Loucy (cell line): ENCODE measurements around the gene SLX4.

ENCODE experiments used
- H2AFZ ChIP-seq: fragments of 200-600 bp; sonication (generic); 2 replicates; pipeline ENCODE4 v1.6.0; 2016; ENCODE audit warnings: antibody characterized with exemption, mild to moderate bottlenecking, low read length, moderate library complexity
- H3F3A ChIP-seq: fragments of 200-600 bp; 2 replicates; pipeline ENCODE4 v1.6.0; 2016; ENCODE audit warnings: antibody characterized with exemption, low read depth, mild to moderate bottlenecking
- H3K27me3 ChIP-seq: fragments of 200-600 bp; sonication (generic); 2 replicates; pipeline ENCODE4 v1.6.1; 2014; ENCODE audit warnings: low read length, mild to moderate bottlenecking; ENCODE audit not compliant: insufficient read depth, poor library complexity, severe bottlenecking
- H3K36me3 ChIP-seq: fragments of 200-600 bp; sonication (generic); 2 replicates; pipeline ENCODE4 v1.6.1; 2016; ENCODE audit warnings: low read length; ENCODE audit not compliant: insufficient read depth
- H3K4me1 ChIP-seq: fragments of 200-600 bp; sonication (generic); 2 replicates; pipeline ENCODE4 v1.5.1; 2014; ENCODE audit warnings: low read length, mild to moderate bottlenecking; ENCODE audit not compliant: insufficient read depth, poor library complexity, severe bottlenecking
- H3K4me2 ChIP-seq: fragments of 200-600 bp; sonication (generic); 2 replicates; pipeline ENCODE4 v1.6.0; 2014; ENCODE audit warnings: antibody characterized with exemption, low read length, low read depth, mild to moderate bottlenecking; ENCODE audit not compliant: poor library complexity, severe bottlenecking
- H3K4me3 ChIP-seq: fragments of 200-600 bp; sonication (generic); 2 replicates; pipeline ENCODE4 v1.5.1; 2014; ENCODE audit warnings: low read length, mild to moderate bottlenecking, mixed read lengths; ENCODE audit not compliant: poor library complexity, severe bottlenecking
- H3K79me2 ChIP-seq: fragments of 200-600 bp; sonication (generic); 2 replicates; pipeline ENCODE4 v1.6.1; 2014; ENCODE audit warnings: low read length; ENCODE audit not compliant: insufficient read depth
- H3K9ac ChIP-seq: fragments of 200-600 bp; sonication (generic); 2 replicates; pipeline ENCODE4 v1.6.0; 2014; ENCODE audit warnings: mild to moderate bottlenecking, low read depth, low read length, moderate library complexity; ENCODE audit not compliant: poor library complexity, severe bottlenecking
- H3K9me2 ChIP-seq: fragments of 200-600 bp; sonication (generic); replicated peaks from 2 replicates; pipeline ENCODE4 v1.6.1; 2016; ENCODE audit warnings: low read depth, low read length, mixed read lengths
- H3K9me3 ChIP-seq: fragments of 200-600 bp; sonication (generic); 2 replicates; pipeline ENCODE4 v1.6.1; 2014; ENCODE audit warnings: mild to moderate bottlenecking, antibody characterized with exemption, low read length, low read depth; ENCODE audit not compliant: insufficient read depth
- H4K20me1 ChIP-seq: fragments of 200-600 bp; sonication (generic); 2 replicates; pipeline ENCODE4 v1.6.0; 2014; ENCODE audit warnings: antibody characterized with exemption, low read length, mild to moderate bottlenecking; ENCODE audit not compliant: insufficient read depth, poor library complexity, severe bottlenecking
- CTCF ChIP-seq: fragments of 200-600 bp; sonication (generic); conservative IDR thresholded peaks from 2 replicates; pipeline ENCODE4 v1.5.1; 2014; ENCODE audit warnings: mild to moderate bottlenecking, antibody characterized with exemption, low read length
- EZH2phosphoT487 ChIP-seq: fragments of 200-600 bp; IDR thresholded peaks from 2 replicates; pipeline ENCODE4 v1.6.1; 2018; ENCODE audit warnings: antibody characterized with exemption, mild to moderate bottlenecking, moderate library complexity, borderline replicate concordance

SLX4 gene

GRCh38 chr16:3532741-3533140, 78.7 kb downstream of the SLX4 start:
- H4K20me1 ChIP-seq = no peaks in the 10 kb centered on the region
- H3K4me1 ChIP-seq = no peaks in the 10 kb centered on the region
- H3K9ac ChIP-seq = no peak overlapping the region
- no peaks in the 10 kb centered on the region for H3K79me2 ChIP-seq
- no peak overlapping the region for H3K4me3 ChIP-seq
- no peaks in the 10 kb centered on the region for H3K36me3 ChIP-seq
- no peak overlapping the region for H2AFZ ChIP-seq
- H3K27me3 ChIP-seq = no peaks in the 10 kb centered on the region
- no peaks in the 10 kb centered on the region for H3K9me3 ChIP-seq
- TF ChIP-seq EZH2phosphoT487 (no peak), CTCF (no peak)
- H3K9me2 ChIP-seq = no peaks in the 10 kb centered on the region
- H3K4me2 ChIP-seq = no peak overlapping the region
- H3F3A ChIP-seq = no peaks in the 10 kb centered on the region
